ENCODE measurements around the gene CASS4. TPM values are rescaled to one million over a fixed set of nuclear protein-coding genes. Genes with fewer than 3 reads are reported as not detected.
A peak's percentile ranks its signal among the peaks of the same experiment; 100 is the strongest.

CASS4 gene
- total and polyA plus RNA-seq, 9 of the 15 experiments (the other 6 are each of a cell fraction or from before 2014, with no cell fraction given) = 8.1 to 53.8 (median 26.7) TPM

- TF ChIP-seq ZNF79 (CRISPR knock-in tag; IDR thresholded peaks at IDR 0.05; ENCODE audit: low read depth) (no peak), ZNF311 (CRISPR knock-in tag; IDR thresholded peaks at IDR 0.05) (no peak), BCLAF1 (IDR thresholded peaks at IDR 0.05; ENCODE audit: borderline replicate concordance in 1 of 2, control insufficient read depth in 1 of 2, low read depth in 2 of 2, low read length in 1 of 2) (no peak), NEUROD1 (IDR thresholded peaks at IDR 0.05; ENCODE audit: borderline replicate concordance, low read depth, low read length, partially characterized antibody) (peak; percentile 98), ATF6 (CRISPR knock-in tag; IDR thresholded peaks at IDR 0.05) (no peak), PHF20 (IDR thresholded peaks at IDR 0.05; ENCODE audit: partially characterized antibody) (peak; percentile 100), EP300 (IDR thresholded peaks at IDR 0.05; ENCODE audit: low read length) (no peak), ZNF668 (CRISPR knock-in tag; IDR thresholded peaks at IDR 0.05) (no peak), PYGO2 (tag; IDR thresholded peaks at IDR 0.05) (no peak), EGR1 (conservative IDR thresholded peaks at IDR 0.05) (peak; percentile 100), ZBTB1 (CRISPR knock-in tag; IDR thresholded peaks at IDR 0.05; ENCODE audit: borderline replicate concordance, low read depth) (no peak), ZNF143 (CRISPR knock-in tag; IDR thresholded peaks at IDR 0.05) (no peak), PTTG1 (tag; IDR thresholded peaks at IDR 0.05; ENCODE audit: low read depth) (no peak), LCOR (CRISPR knock-in tag; IDR thresholded peaks at IDR 0.05) (peak; percentile 65; the same call in 1 of the 2 replicates), ETS2 (tag; IDR thresholded peaks at IDR 0.05; ENCODE audit: borderline replicate concordance, poor library complexity, severe bottlenecking) (no peak), ZNF449 (CRISPR knock-in tag; IDR thresholded peaks at IDR 0.05) (no peak), SFPQ (IDR thresholded peaks at IDR 0.05; ENCODE audit: low read depth, low read length) (no peak), BDP1 (IDR thresholded peaks at IDR 0.05; ENCODE audit: insufficient read depth, insufficient read length) (no peak)
These were observed 56.4 kb downstream of the CASS4 start, which contains the start of gene RTF2 (continued) for GRCh38 chr20:56468316-56469076.
